Loucy (cell line): ENCODE measurements around the gene PHC3.

ENCODE experiments used
- CTCF ChIP-seq: fragments of 200-600 bp; sonication (generic); conservative IDR thresholded peaks from 2 replicates; pipeline ENCODE4 v1.5.1; 2014; ENCODE audit warnings: mild to moderate bottlenecking, antibody characterized with exemption, low read length
- EZH2phosphoT487 ChIP-seq: fragments of 200-600 bp; IDR thresholded peaks from 2 replicates; pipeline ENCODE4 v1.6.1; 2018; ENCODE audit warnings: antibody characterized with exemption, mild to moderate bottlenecking, moderate library complexity, borderline replicate concordance

GRCh38 chr3:170155604-170156003, 25.9 kb downstream of the PHC3 start:
- TF ChIP-seq CTCF: no peak
- no peak for TF ChIP-seq EZH2phosphoT487
